ENCODE data around the gene STIL. TPM values are rescaled to one million over a fixed set of nuclear protein-coding genes. Genes with fewer than 3 reads are reported as not detected.
A peak's percentile ranks its signal among the peaks of the same experiment; 100 is the strongest.

STIL gene
- total and polyA plus RNA-seq, 2 of the 13 experiments (the other 11 are each of a cell fraction or from before 2014, with no cell fraction given) = 13.7 to 18.6 TPM

GRCh38 chr1:47216278-47217059 lies 97.5 kb downstream of the STIL start (continued):
- no peak for TF ChIP-seq TCF12 (IDR thresholded peaks at IDR 0.05)
- no peak for TF ChIP-seq TCF12 (CRISPR knock-in tag; IDR thresholded peaks at IDR 0.05)
- no peak for TF ChIP-seq PBX3 (CRISPR knock-in tag; IDR thresholded peaks at IDR 0.05; ENCODE audit: borderline replicate concordance)
- TF ChIP-seq ZNF318 (CRISPR knock-in tag; IDR thresholded peaks at IDR 0.05) = no peak
- peak; percentile 75 for TF ChIP-seq HNF4G (IDR thresholded peaks at IDR 0.05; ENCODE audit: borderline replicate concordance, low read depth, low read length)
- no peak; the same call in 1 of the 2 replicates for TF ChIP-seq HNF4G (CRISPR knock-in tag; IDR thresholded peaks at IDR 0.05; ENCODE audit: borderline replicate concordance, low read depth)
- no peak for TF ChIP-seq TCF7 (IDR thresholded peaks at IDR 0.05; ENCODE audit: low read depth)
- TF ChIP-seq, protein P1, sequence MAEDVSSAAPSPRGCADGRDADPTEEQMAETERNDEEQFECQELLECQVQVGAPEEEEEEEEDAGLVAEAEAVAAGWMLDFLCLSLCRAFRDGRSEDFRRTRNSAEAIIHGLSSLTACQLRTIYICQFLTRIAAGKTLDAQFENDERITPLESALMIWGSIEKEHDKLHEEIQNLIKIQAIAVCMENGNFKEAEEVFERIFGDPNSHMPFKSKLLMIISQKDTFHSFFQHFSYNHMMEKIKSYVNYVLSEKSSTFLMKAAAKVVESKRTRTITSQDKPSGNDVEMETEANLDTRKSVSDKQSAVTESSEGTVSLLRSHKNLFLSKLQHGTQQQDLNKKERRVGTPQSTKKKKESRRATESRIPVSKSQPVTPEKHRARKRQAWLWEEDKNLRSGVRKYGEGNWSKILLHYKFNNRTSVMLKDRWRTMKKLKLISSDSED (CRISPR knock-in tag; IDR thresholded peaks at IDR 0.05) = no peak
- TF ChIP-seq ETV5 (CRISPR knock-in tag; IDR thresholded peaks at IDR 0.05; ENCODE audit: borderline replicate concordance) = peak; percentile 20; the same call in 1 of the 2 replicates
- TF ChIP-seq, protein P2, sequence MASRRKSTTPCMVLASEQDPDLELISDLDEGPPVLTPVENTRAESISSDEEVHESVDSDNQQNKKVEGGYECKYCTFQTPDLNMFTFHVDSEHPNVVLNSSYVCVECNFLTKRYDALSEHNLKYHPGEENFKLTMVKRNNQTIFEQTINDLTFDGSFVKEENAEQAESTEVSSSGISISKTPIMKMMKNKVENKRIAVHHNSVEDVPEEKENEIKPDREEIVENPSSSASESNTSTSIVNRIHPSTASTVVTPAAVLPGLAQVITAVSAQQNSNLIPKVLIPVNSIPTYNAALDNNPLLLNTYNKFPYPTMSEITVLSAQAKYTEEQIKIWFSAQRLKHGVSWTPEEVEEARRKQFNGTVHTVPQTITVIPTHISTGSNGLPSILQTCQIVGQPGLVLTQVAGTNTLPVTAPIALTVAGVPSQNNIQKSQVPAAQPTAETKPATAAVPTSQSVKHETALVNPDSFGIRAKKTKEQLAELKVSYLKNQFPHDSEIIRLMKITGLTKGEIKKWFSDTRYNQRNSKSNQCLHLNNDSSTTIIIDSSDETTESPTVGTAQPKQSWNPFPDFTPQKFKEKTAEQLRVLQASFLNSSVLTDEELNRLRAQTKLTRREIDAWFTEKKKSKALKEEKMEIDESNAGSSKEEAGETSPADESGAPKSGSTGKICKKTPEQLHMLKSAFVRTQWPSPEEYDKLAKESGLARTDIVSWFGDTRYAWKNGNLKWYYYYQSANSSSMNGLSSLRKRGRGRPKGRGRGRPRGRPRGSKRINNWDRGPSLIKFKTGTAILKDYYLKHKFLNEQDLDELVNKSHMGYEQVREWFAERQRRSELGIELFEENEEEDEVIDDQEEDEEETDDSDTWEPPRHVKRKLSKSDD (CRISPR knock-in tag; IDR thresholded peaks at IDR 0.05; ENCODE audit: low read depth) = no peak
- peak; percentile 40; the same call in 1 of the 2 replicates for TF ChIP-seq HNF1B (CRISPR knock-in tag; IDR thresholded peaks at IDR 0.05)

Data from HepG2 (cell line).